Liver (tissue), 3 donors: Measurements from ENCODE around the gene RBM38.

ENCODE experiments used
- CTCF ChIP-seq: fragments of 150-350 bp; IDR thresholded peaks from 2 replicates; pipeline ENCODE4 v1.5.1; 2017; ENCODE audit warnings: improper control_type of control experiment, low read depth, low read length; ENCODE audit not compliant: missing input control
- GABPA ChIP-seq, 2 donors: IDR thresholded peaks in 1 of 2; conservative IDR thresholded peaks in 1 of 2; 2 replicates each; pipeline ENCODE4 v1.6.1; 2016; ENCODE audit warnings: antibody characterized with exemption in 2 of 2, mild to moderate bottlenecking in 1 of 2, moderate library complexity in 1 of 2
- SP1 ChIP-seq: IDR thresholded peaks from 2 replicates; pipeline ENCODE4 v1.6.1; 2018; ENCODE audit warnings: antibody characterized with exemption, mild to moderate bottlenecking
- TAF1 ChIP-seq: conservative IDR thresholded peaks from 2 replicates; pipeline ENCODE4 v1.6.1; 2016; ENCODE audit warnings: antibody characterized with exemption, mild to moderate bottlenecking
- YY1 ChIP-seq: IDR thresholded peaks from 2 replicates; pipeline ENCODE4 v1.6.1; 2016; ENCODE audit warnings: antibody characterized with exemption, mild to moderate bottlenecking
- TF ChIP-seq, protein P1 (sequence below): IDR thresholded peaks from 2 replicates; pipeline ENCODE4 v1.6.1; 2016; ENCODE audit warnings: antibody characterized with exemption
- donor health status: healthy.
- donor health status: healthy.

GRCh38 chr20:57457243-57458095, 66.3 kb downstream of the RBM38 start:
- TF ChIP-seq YY1 (no peak), TAF1 (no peak), CTCF (no peak), GABPA (IDR thresholded peaks at IDR 0.05 in 1 of 2, conservative IDR thresholded peaks at IDR 0.05 in 1 of 2) (no peak), SP1 (no peak)
- TF ChIP-seq, protein P1, sequence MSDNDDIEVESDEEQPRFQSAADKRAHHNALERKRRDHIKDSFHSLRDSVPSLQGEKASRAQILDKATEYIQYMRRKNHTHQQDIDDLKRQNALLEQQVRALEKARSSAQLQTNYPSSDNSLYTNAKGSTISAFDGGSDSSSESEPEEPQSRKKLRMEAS, result no peak
